H1 (cell line): ENCODE measurements around the gene MCF2L. TPM values are rescaled to one million over a fixed set of nuclear protein-coding genes. Genes with fewer than 3 reads are reported as not detected.
A peak's percentile ranks its signal among the peaks of the same experiment; 100 is the strongest.

Experiments
- CTCF ChIA-PET: fragments of 300-600 bp; sonication (Branson Sonifier 250); formaldehyde crosslinking; loops from one replicate; lab custom pipeline; 2021; ENCODE audit not compliant: partially characterized antibody; lab: Charles Lee
- POLR2A ChIA-PET: fragments of 300-600 bp; sonication (Branson Sonifier 250); formaldehyde crosslinking; loops from one replicate; lab custom pipeline; 2021; ENCODE audit warnings: inconsistent platforms; ENCODE audit not compliant: partially characterized antibody; lab: Charles Lee
- DNase-seq, 2 experiments: peaks; one replicate each; pipeline versions ENCODE4 v3.0.0 to v3.0.0-alpha.2; 2010 to 2022; ENCODE audit warnings: low spot score in 2 of 2, low read depth in 1 of 2, mixed read lengths in 1 of 2
- FAIRE-seq: peaks from 2 replicates; lab custom pipeline; 2011; peaks lifted over from hg19 to GRCh38; lab: Jason Lieb, UNC
- H2AFZ ChIP-seq: 2 replicates; pipeline ENCODE4 v1.8.1; 2012; ENCODE audit warnings: low read length, inconsistent platforms
- H2AK5ac ChIP-seq: 2 replicates; pipeline ENCODE4 v1.6.1; 2013; ENCODE audit warnings: low read depth, low read length
- H2BK120ac ChIP-seq: replicated peaks from 2 replicates; pipeline ENCODE3; 2013; ENCODE audit warnings: low read depth, low read length, inconsistent platforms
- H2BK12ac ChIP-seq: 2 replicates; pipeline ENCODE4 v1.6.1; 2013; ENCODE audit warnings: low read depth, low read length
- H2BK15ac ChIP-seq: 2 replicates; pipeline ENCODE4 v1.6.1; 2013; ENCODE audit warnings: low read length
- H2BK20ac ChIP-seq: 2 replicates; pipeline ENCODE4 v1.6.1; 2013; ENCODE audit warnings: low read length
- H2BK5ac ChIP-seq: 2 replicates; pipeline ENCODE4 v1.6.1; 2013; ENCODE audit warnings: low read depth, low read length
- H3K14ac ChIP-seq: 2 replicates; pipeline ENCODE4 v1.6.1; 2013; ENCODE audit warnings: inconsistent platforms; ENCODE audit not compliant: insufficient read length
- H3K18ac ChIP-seq: 2 replicates; pipeline ENCODE4 v1.6.1; 2013; ENCODE audit warnings: low read length; ENCODE audit errors: extremely low read depth
- H3K23ac ChIP-seq: 2 replicates; pipeline ENCODE4 v1.6.1; 2013; ENCODE audit warnings: inconsistent platforms; ENCODE audit not compliant: insufficient read length
- H3K23me2 ChIP-seq: 2 replicates; pipeline ENCODE4 v1.6.1; 2013; ENCODE audit warnings: low read depth, low read length
- H3K27ac ChIP-seq: 2 replicates; pipeline ENCODE4 v1.6.1; 2011; ENCODE audit warnings: low read depth, low read length, inconsistent platforms
- H3K27me3 ChIP-seq, 4 experiments: replicated peaks in 1 of 4; 1 replicate in 1 of 4; 2 replicates in 3 of 4; pipeline versions ENCODE4 v1.6.1 to v1.8.1; 2011 to 2013; ENCODE audit warnings: low read length in 3 of 4, mild to moderate bottlenecking in 3 of 4, inconsistent platforms in 2 of 4, mixed read lengths in 2 of 4, moderate library complexity in 1 of 4; ENCODE audit not compliant: control insufficient read depth in 3 of 4, insufficient read depth in 3 of 4; ENCODE audit errors: extremely low read depth in 1 of 4
- H3K36me3 ChIP-seq, 4 experiments: 2 replicates each; pipeline versions ENCODE4 v1.6.1 to v1.8.1; 2011 to 2013; ENCODE audit warnings: mild to moderate bottlenecking in 4 of 4, low read length in 3 of 4, moderate library complexity in 2 of 4, control low read depth in 1 of 4, inconsistent platforms in 1 of 4; ENCODE audit not compliant: insufficient read depth in 4 of 4, control insufficient read depth in 2 of 4
- H3K4ac ChIP-seq: replicated peaks from 2 replicates; pipeline ENCODE3; 2013; ENCODE audit warnings: low read length, low read depth, mixed read lengths, inconsistent platforms; ENCODE audit not compliant: insufficient read length
- H3K4me1 ChIP-seq, 4 experiments: replicated peaks in 1 of 4; 1 replicate in 1 of 4; 2 replicates in 3 of 4; pipeline versions ENCODE4 v1.6.1 to v1.8.1; 2011 to 2013; ENCODE audit warnings: low read length in 3 of 4, inconsistent platforms in 2 of 4, mixed read lengths in 1 of 4; ENCODE audit not compliant: insufficient read depth in 4 of 4, control insufficient read depth in 3 of 4
- H3K4me2 ChIP-seq, 2 experiments: 2 replicates each; pipeline versions ENCODE4 v1.6.1 to v1.8.1; 2011 to 2013; ENCODE audit warnings: low read depth in 2 of 2, low read length in 2 of 2, control low read depth in 1 of 2, inconsistent platforms in 1 of 2, mild to moderate bottlenecking in 1 of 2; ENCODE audit not compliant: insufficient read depth in 1 of 2
- H3K4me3 ChIP-seq, 4 experiments: fragments of 200-600, 300-600 bp in 1 of 4; sonication (generic), shearing (Covaris generic), sonication (Bioruptor Twin) in 1 of 4; 2 replicates each; pipeline versions ENCODE4 v1.5.1 to v1.8.1; 2011 to 2016; ENCODE audit warnings: low read length in 4 of 4, low read depth in 3 of 4, control low read depth in 2 of 4, inconsistent platforms in 2 of 4, mild to moderate bottlenecking in 2 of 4, mixed read lengths in 1 of 4, moderate library complexity in 1 of 4; ENCODE audit not compliant: insufficient read depth in 2 of 4; ENCODE audit errors: extremely low read depth in 1 of 4
- H3K56ac ChIP-seq: replicated peaks from 2 replicates; pipeline ENCODE3; 2013; ENCODE audit warnings: low read depth, mild to moderate bottlenecking, mixed read lengths, low read length, inconsistent platforms; ENCODE audit not compliant: insufficient read length
- H3K79me1 ChIP-seq: 2 replicates; pipeline ENCODE4 v1.6.1; 2013; ENCODE audit warnings: low read depth, low read length, control low read depth
- H3K79me2 ChIP-seq, 2 experiments: 2 replicates each; pipeline versions ENCODE4 v1.6.1 to v1.8.1; 2012 to 2013; ENCODE audit warnings: low read length in 2 of 2, mild to moderate bottlenecking in 2 of 2, inconsistent platforms in 1 of 2; ENCODE audit not compliant: insufficient read depth in 2 of 2, control insufficient read depth in 1 of 2
- H3K9ac ChIP-seq, 4 experiments: replicated peaks in 1 of 4; 1 replicate in 1 of 4; 2 replicates in 3 of 4; pipeline versions ENCODE4 v1.6.1 to v1.8.1; 2011 to 2013; ENCODE audit warnings: low read depth in 3 of 4, low read length in 3 of 4, control low read depth in 2 of 4, mild to moderate bottlenecking in 2 of 4, moderate library complexity in 2 of 4, inconsistent platforms in 1 of 4; ENCODE audit errors: extremely low read depth in 1 of 4
- H3K9me3 ChIP-seq, 2 experiments: 2 replicates each; pipeline versions ENCODE4 v1.6.1 to v1.8.1; 2012 to 2013; ENCODE audit warnings: mild to moderate bottlenecking in 2 of 2, moderate library complexity in 2 of 2, control low read depth in 1 of 2, inconsistent platforms in 1 of 2, low read depth in 1 of 2, low read length in 1 of 2, mixed read lengths in 1 of 2; ENCODE audit not compliant: insufficient read depth in 2 of 2
- H4K20me1 ChIP-seq, 2 experiments: replicated peaks in 1 of 2; 2 replicates each; pipeline versions ENCODE3 to v1.8.1; 2011 to 2013; ENCODE audit warnings: inconsistent platforms in 2 of 2, low read length in 2 of 2, mild to moderate bottlenecking in 1 of 2; ENCODE audit not compliant: insufficient read depth in 2 of 2, control insufficient read depth in 1 of 2
- H4K5ac ChIP-seq: 2 replicates; pipeline ENCODE4 v1.6.1; 2013; ENCODE audit warnings: low read length, low read depth, mixed read lengths, inconsistent platforms; ENCODE audit not compliant: insufficient read length
- H4K8ac ChIP-seq: 2 replicates; pipeline ENCODE4 v1.8.0; 2013; ENCODE audit warnings: mild to moderate bottlenecking, moderate library complexity, low read length, inconsistent platforms; ENCODE audit not compliant: insufficient read depth; ENCODE audit errors: extremely low read depth
- H4K91ac ChIP-seq: replicated peaks from 2 replicates; pipeline ENCODE3; 2013; ENCODE audit warnings: low read length, mixed read lengths, inconsistent platforms; ENCODE audit not compliant: insufficient read length
- BRCA1 ChIP-seq: IDR thresholded peaks from 2 replicates; pipeline ENCODE4 v1.6.1; 2012; ENCODE audit warnings: low read depth, low read length, improper control_type of control experiment
- CBX5 ChIP-seq: fragments of 300-800, 300-1000 bp; sonication (generic); IDR thresholded peaks from 2 replicates; pipeline ENCODE4 v1.7.1; 2016; ENCODE audit warnings: antibody characterized with exemption, low read length, low read depth
- CREB1 ChIP-seq: IDR thresholded peaks from 2 replicates; pipeline ENCODE4 v1.6.1; 2012; ENCODE audit warnings: inconsistent platforms
- POU5F1 ChIP-seq: IDR thresholded peaks from 2 replicates; pipeline ENCODE4 v1.6.1; 2011; ENCODE audit warnings: low read depth, mild to moderate bottlenecking, low read length, moderate library complexity
- RFX5 ChIP-seq: IDR thresholded peaks from 2 replicates; pipeline ENCODE4 v1.6.1; 2011; ENCODE audit warnings: low read depth, low read length, improper control_type of control experiment, borderline replicate concordance
- SAP30 ChIP-seq: fragments of 300-600 bp; sonication (generic); IDR thresholded peaks from 2 replicates; pipeline ENCODE4 v1.7.1; 2012; ENCODE audit warnings: low read length, moderate library complexity, mild to moderate bottlenecking, inconsistent platforms; ENCODE audit not compliant: insufficient read depth, insufficient replicate concordance
- SUZ12 ChIP-seq: fragments of 200-600 bp; sonication (generic); IDR thresholded peaks from 2 replicates; pipeline ENCODE4 v1.6.1; 2012; ENCODE audit warnings: mild to moderate bottlenecking, inconsistent platforms, low read length, moderate library complexity, mixed read lengths
- TCF12 ChIP-seq: IDR thresholded peaks from 2 replicates; pipeline ENCODE4 v1.6.1; 2011; ENCODE audit warnings: low read depth, mild to moderate bottlenecking, low read length
- WGBS, 2 experiments: shearing (Covaris generic) in 1 of 2; methylation state at CpG; one replicate each; pipeline versions ENCODE4 v1.1.6 to v1.1.7; 2013 to 2015; ENCODE audit warnings: low lambda C conversion rate in 2 of 2, mixed read lengths in 2 of 2, inconsistent platforms in 1 of 2, low coverage in 1 of 2, missing lambda C conversion rate in 1 of 2; ENCODE audit not compliant: insufficient replicate concordance in 2 of 2, insufficient coverage in 1 of 2, insufficient read length in 1 of 2; ENCODE audit errors: extremely low coverage in 1 of 2, missing lambda C conversion rate in 1 of 2; 5-methylcytosine and 5-hydroxymethylcytosine counted together
- polyA plus RNA-seq, 7 experiments: library from polyadenylated mRNA; depleted of rRNA in 3 of 7; stranded (reverse) in 5 of 7; unstranded in 2 of 7; fragments of >200 nt in 5 of 7; fragments of 200-250 nt in 2 of 7; gene quantifications; 1 replicate in 5 of 7; 2 replicates in 1 of 7; 4 replicates in 1 of 7; pipeline versions ENCODE4 v1.2.1 to v1.2.3, GENCODE V29; 2011 to 2013; ENCODE audit warnings: missing spikeins in 2 of 7, mixed read lengths in 2 of 7
- total RNA-seq: library from RNA; stranded (reverse); fragmentation: NEBNext Ultra II Directional; extraction: Animal tissue kit (Norgen Biotek cat#: 25700); gene quantifications from 2 replicates; pipeline ENCODE4 v1.2.1, GENCODE V29; 2021

The MCF2L gene
- total and polyA plus RNA-seq, 2 of the 8 experiments (the other 6 are each of a cell fraction or from before 2014, with no cell fraction given), result 10.1 to 24.4 TPM

GRCh38 chr13:113088691-113089020 is 119.6 kb downstream of the MCF2L start:
- Histone ChIP-seq H3K4ac (no peak overlapping the region), H2AK5ac (no peak overlapping the region), H2BK12ac (no peak overlapping the region), H2BK120ac (no peak overlapping the region), H3K23ac (no peak overlapping the region), H3K14ac (no peak overlapping the region), H2BK20ac (no peak overlapping the region), H2BK15ac (no peak overlapping the region), H3K18ac (no peak overlapping the region), H2AFZ (no peak overlapping the region), H3K4me3 (no peak overlapping the region), H3K56ac (no peak overlapping the region), H3K27ac (no peak overlapping the region), H3K9ac (no peak overlapping the region), H3K9me3 (no peaks in the 10 kb centered on the region), H3K4me2 (no peak overlapping the region), H3K79me2 (no peaks in the 10 kb centered on the region), H4K20me1 (no peaks in the 10 kb centered on the region), H3K4me1 (peaks cover 0 to 6% (median 4%) of the 10 kb centered on the region in 4 experiments; a peak in 2 of 7 replicates), H4K91ac (no peak overlapping the region), H4K5ac (no peak overlapping the region), H3K36me3 (peaks cover 3 to 8% (median 4%) of the 10 kb centered on the region in 4 experiments; a peak in 4 of 8 replicates), H4K8ac (peak overlapping the region; percentile 38; the same call in 1 of the 2 replicates), H3K27me3 (no peaks in the 10 kb centered on the region), H3K23me2 (peaks cover 2% of the 10 kb centered on the region; the same call in 1 of the 2 replicates), H2BK5ac (no peak overlapping the region), H3K79me1 (no peaks in the 10 kb centered on the region)
- no peak for TF ChIP-seq RFX5
- no peak for TF ChIP-seq POU5F1
- no peak for TF ChIP-seq SAP30
- TF ChIP-seq BRCA1, result no peak
- TF ChIP-seq CREB1, result no peak
- no peak for TF ChIP-seq SUZ12
- no peak for TF ChIP-seq CBX5
- no peak for TF ChIP-seq TCF12
- FAIRE-seq (no peak), DNase-seq (no peak)
- 92% methylated on average over 17 of the region's 17 CpGs; no CpG with 5 or more reads in 1 of the 2 experiments for WGBS, 2 experiments
- POLR2A ChIA-PET, result interaction anchor here (2.1 kb wide), 1 partner anchor 29 kb away, joined by 5 read pairs; no protein-coding TSS in a partner anchor
- CTCF ChIA-PET, result interaction anchor here (0.6 to 4.3 kb wide), 9 partner anchors 8 to 655 kb away, joined by 3 to 30 read pairs (median 7); no protein-coding TSS in a partner anchor
